Calu3 (cell line): ENCODE results near the gene ALG9. TPM values are rescaled to one million over a fixed set of nuclear protein-coding genes. Genes with fewer than 3 reads are reported as not detected.

Experiments
- BruUV-seq: library from RNA; stranded (reverse); fragments of 400-500 nt; replicated peaks from 2 replicates; lab custom pipeline; 2021; lab: Mats Ljungman, UMichigan
- CTCF ChIA-PET: fragments of 300-600 bp; sonication (Branson Sonifier 250); formaldehyde crosslinking; loops from one replicate; lab custom pipeline; 2022; ENCODE audit warnings: antibody characterized with exemption; lab: Charles Lee
- DNase-seq: peaks from one replicate; pipeline ENCODE4 v3.0.0; 2022
- H3K27ac Mint-ChIP-seq: one replicate; pipeline ENCODE4 v1.8.0; 2022; ENCODE audit warnings: mixed read lengths; ENCODE audit not compliant: unreplicated experiment
- H3K27me3 Mint-ChIP-seq: one replicate; pipeline ENCODE4 v1.8.0; 2022; ENCODE audit warnings: mixed read lengths; ENCODE audit not compliant: unreplicated experiment
- H3K36me3 Mint-ChIP-seq: one replicate; pipeline ENCODE4 v1.8.0; 2022; ENCODE audit warnings: mild to moderate bottlenecking, moderate library complexity, mixed read lengths; ENCODE audit not compliant: insufficient read depth, unreplicated experiment
- H3K4me1 Mint-ChIP-seq: one replicate; pipeline ENCODE4 v1.8.0; 2022; ENCODE audit warnings: mild to moderate bottlenecking, low read depth, mixed read lengths; ENCODE audit not compliant: unreplicated experiment
- H3K4me3 Mint-ChIP-seq: one replicate; pipeline ENCODE4 v1.8.0; 2022; ENCODE audit warnings: mild to moderate bottlenecking, low read depth, moderate library complexity, mixed read lengths; ENCODE audit not compliant: unreplicated experiment
- H3K9me3 Mint-ChIP-seq: one replicate; pipeline ENCODE4 v1.8.0; 2022; ENCODE audit warnings: low read depth, mixed read lengths; ENCODE audit not compliant: unreplicated experiment
- intact Hi-C: fragments of 100-400 bp; cut with micrococcal nuclease; formaldehyde crosslinking; loops from one replicate; pipeline ENCODE4 v1.10.0; 2022; ENCODE audit not compliant: unreplicated experiment
- total RNA-seq: library from RNA; stranded (reverse); gene quantifications from 2 replicates; pipeline ENCODE4 v1.2.3, GENCODE V29; 2022
- TF ChIP-seq, protein P1 (sequence below): fragments of 200-600 bp; IDR thresholded peaks from one replicate; pipeline ENCODE4 v1.8.0; 2022; ENCODE audit warnings: antibody characterized with exemption; ENCODE audit not compliant: unreplicated experiment

ALG9 gene
- total RNA-seq, 1 experiment from 2014 or later = 12.6 TPM

- Mint-ChIP-seq H3K27ac (no peak overlapping the region), H3K4me1 (no peaks in the 10 kb centered on the region), H3K36me3 (peaks cover 14% of the 10 kb centered on the region), H3K9me3 (no peaks in the 10 kb centered on the region), H3K27me3 (no peaks in the 10 kb centered on the region), H3K4me3 (peak overlapping the region; percentile 78)
- intact Hi-C loops = loop anchor here (10.0 kb wide), 1 partner anchor 205 kb away; the partner anchor contains the start of genes NKAPD1 and PIH1D2
- CTCF ChIA-PET = interaction anchor here (1.1 to 2.5 kb wide), 3 partner anchors 57 to 358 kb away, joined by 3 to 12 read pairs (median 11); partner anchors contain the start of gene BTG4
- DNase-seq = no peak
- BruUV-seq = no TSS peak
- TF ChIP-seq, protein P1, sequence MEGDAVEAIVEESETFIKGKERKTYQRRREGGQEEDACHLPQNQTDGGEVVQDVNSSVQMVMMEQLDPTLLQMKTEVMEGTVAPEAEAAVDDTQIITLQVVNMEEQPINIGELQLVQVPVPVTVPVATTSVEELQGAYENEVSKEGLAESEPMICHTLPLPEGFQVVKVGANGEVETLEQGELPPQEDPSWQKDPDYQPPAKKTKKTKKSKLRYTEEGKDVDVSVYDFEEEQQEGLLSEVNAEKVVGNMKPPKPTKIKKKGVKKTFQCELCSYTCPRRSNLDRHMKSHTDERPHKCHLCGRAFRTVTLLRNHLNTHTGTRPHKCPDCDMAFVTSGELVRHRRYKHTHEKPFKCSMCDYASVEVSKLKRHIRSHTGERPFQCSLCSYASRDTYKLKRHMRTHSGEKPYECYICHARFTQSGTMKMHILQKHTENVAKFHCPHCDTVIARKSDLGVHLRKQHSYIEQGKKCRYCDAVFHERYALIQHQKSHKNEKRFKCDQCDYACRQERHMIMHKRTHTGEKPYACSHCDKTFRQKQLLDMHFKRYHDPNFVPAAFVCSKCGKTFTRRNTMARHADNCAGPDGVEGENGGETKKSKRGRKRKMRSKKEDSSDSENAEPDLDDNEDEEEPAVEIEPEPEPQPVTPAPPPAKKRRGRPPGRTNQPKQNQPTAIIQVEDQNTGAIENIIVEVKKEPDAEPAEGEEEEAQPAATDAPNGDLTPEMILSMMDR = no peak
These were observed 1.3 kb downstream of the ALG9 start for GRCh38 chr11:111870113-111870512.

DNA sequence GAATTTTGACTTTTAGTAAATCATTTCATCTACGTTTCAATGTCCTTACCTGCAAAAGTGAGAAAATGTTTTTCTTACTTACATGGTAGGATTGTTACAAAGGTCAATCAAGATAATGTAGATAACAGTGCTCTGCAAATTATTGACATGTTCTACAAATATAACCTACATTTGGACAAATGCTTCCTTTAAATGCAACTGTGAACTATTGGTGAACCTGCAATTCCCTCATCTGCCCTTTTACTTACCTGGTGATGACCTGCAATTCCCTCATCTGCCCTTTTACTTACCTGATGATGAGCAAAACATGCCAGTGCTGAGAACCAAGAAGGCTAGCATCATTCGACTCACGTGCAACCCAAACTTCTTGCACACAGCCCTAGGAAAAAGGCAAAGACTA, 11.1 kb downstream of the ALG9 start:
- DNase-seq = no peak
- Mint-ChIP-seq H3K36me3 (peaks cover 6% of the 10 kb centered on the region), H3K4me1 (no peaks in the 10 kb centered on the region), H3K9me3 (no peaks in the 10 kb centered on the region), H3K4me3 (no peak overlapping the region), H3K27me3 (no peaks in the 10 kb centered on the region), H3K27ac (no peak overlapping the region)
- CTCF ChIA-PET = no interaction called here
- intact Hi-C loops = no loop called here
- TF ChIP-seq, protein P1 = no peak
- BruUV-seq = no TSS peak

DNA sequence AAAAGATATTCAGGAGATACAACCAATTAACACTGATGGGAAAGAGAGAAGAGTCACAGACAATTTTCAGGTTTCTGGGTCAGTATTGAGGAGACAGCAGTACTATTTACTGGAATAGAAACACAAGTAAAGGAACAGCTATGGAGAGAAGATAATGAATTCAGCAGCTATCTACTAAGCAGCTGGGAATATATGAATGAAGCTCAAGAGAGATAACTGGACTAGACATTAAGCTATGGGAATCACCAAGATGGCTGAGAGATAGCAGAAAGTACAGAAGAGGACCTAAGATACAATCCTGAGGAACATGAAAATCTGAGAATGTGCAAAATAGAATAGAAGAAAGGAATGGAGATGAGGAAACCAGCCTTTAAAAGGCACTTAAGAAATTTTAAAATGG, 15.9 kb downstream of the ALG9 start:
- CTCF ChIA-PET = no interaction called here
- Mint-ChIP-seq H3K4me1 (no peaks in the 10 kb centered on the region), H3K9me3 (no peaks in the 10 kb centered on the region), H3K27ac (no peak overlapping the region), H3K36me3 (peaks cover 6% of the 10 kb centered on the region), H3K27me3 (no peaks in the 10 kb centered on the region), H3K4me3 (no peak overlapping the region)
- no peak for DNase-seq
- no TSS peak for BruUV-seq
- intact Hi-C loops = no loop called here
- TF ChIP-seq, protein P1 = no peak

DNA sequence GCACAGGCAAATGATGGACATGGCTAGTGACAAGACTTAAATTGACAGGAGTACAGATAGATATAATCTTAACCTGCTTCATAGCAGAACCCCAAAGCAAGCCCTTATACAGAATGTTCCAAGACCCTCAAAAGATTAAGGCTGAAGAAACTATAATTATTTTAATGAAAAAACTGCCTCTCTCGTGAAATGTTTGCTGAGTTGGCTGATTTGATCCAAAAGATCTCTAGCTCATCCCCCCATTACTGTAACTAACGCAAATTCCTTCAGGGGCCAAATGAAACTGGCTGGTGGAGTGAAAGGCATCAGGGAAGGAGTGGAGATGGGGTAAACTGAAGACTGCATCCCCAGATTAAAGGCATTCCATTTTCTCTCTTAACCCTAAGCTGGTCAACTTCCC, 19.3 kb downstream of the ALG9 start:
- BruUV-seq = no TSS peak
- H3K27ac Mint-ChIP-seq = no peak overlapping the region
- no peaks in the 10 kb centered on the region for H3K36me3 Mint-ChIP-seq
- H3K4me3 Mint-ChIP-seq = no peak overlapping the region
- TF ChIP-seq, protein P1 = no peak
- no peaks in the 10 kb centered on the region for H3K9me3 Mint-ChIP-seq
- no peaks in the 10 kb centered on the region for H3K4me1 Mint-ChIP-seq
- CTCF ChIA-PET = no interaction called here
- no peak for DNase-seq
- intact Hi-C loops = no loop called here
- no peaks in the 10 kb centered on the region for H3K27me3 Mint-ChIP-seq
